Hematopoietic multipotent progenitor cell (in vitro differentiated cells): ENCODE data around the gene CASZ1. TPM values are rescaled to one million over a fixed set of nuclear protein-coding genes. Genes with fewer than 3 reads are reported as not detected.

Source experiments
- DNase-seq, 3 donors: peaks; one replicate each; pipeline ENCODE4 v3.0.0-alpha.2; 2011 to 2015; ENCODE audit warnings: low read depth in 2 of 3, low spot score in 2 of 3
- total RNA-seq: library from RNA; depleted of rRNA; stranded (reverse); fragments of >200 nt; gene quantifications from one replicate; pipeline ENCODE4 v1.2.3, GENCODE V29; 2012

CASZ1 gene
- total RNA-seq, 1 donor, result 6.2 TPM

- no peak for DNase-seq
Observed at GRCh38 chr1:10615932-10616671, 180.3 kb downstream of the CASZ1 start.

GRCh38 chr1:10615332-10615731 lies 181.1 kb downstream of the CASZ1 start:
- no peak for DNase-seq

GRCh38 chr1:10614377-10615225 lies 181.8 kb downstream of the CASZ1 start:
- no peak for DNase-seq

GRCh38 chr1:10613861-10614260 lies 182.6 kb downstream of the CASZ1 start:
- no peak for DNase-seq

- DNase-seq, result no peak
Observed at GRCh38 chr1:10613340-10613739, 183.1 kb downstream of the CASZ1 start.

GRCh38 chr1:10612436-10613160 lies 183.8 kb downstream of the CASZ1 start:
- no peak for DNase-seq

- DNase-seq, result no peak
Observed at GRCh38 chr1:10610901-10611600, 185.4 kb downstream of the CASZ1 start.

DNA sequence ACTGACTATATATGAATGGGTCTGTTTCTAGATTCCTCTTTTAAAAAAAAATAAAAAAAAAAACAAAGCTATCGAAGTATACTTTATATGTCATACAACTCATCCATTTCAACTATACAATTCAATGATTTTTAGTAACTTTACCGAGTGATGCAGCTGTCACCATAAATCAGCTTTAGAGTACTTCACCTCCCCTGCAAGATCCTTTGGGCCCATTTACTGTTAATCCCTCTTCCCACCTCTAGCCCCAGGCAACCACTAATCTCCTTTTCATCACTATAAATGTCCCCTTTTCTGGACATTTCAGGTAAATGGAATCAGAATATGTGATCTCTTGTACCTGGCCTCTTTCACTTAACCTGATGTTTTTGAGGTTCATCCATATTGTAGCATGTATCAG lies 187.8 kb downstream of the CASZ1 start:
- no peak for DNase-seq

DNA sequence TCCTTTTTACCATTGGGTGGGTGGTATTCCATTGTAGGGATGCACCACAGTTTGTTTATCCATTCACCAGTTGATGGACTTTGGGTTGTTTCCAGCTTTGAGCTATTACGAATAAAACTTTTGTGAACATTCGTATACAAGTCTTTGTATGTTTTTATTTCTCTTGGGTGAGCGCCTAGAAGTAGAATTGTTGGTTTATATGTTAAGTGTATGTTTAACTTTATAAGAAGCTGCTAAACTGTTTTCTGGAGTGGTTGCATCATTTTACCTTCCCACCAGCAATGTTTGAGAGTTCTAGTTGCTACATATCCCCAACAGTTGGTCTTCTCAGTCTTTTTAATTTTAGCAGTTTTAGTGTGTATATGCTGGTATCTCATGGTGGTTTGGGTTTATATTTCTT lies 189.2 kb downstream of the CASZ1 start:
- no peak for DNase-seq

- no peak for DNase-seq
Observed at GRCh38 chr1:10606064-10606463, 190.4 kb downstream of the CASZ1 start.

DNA sequence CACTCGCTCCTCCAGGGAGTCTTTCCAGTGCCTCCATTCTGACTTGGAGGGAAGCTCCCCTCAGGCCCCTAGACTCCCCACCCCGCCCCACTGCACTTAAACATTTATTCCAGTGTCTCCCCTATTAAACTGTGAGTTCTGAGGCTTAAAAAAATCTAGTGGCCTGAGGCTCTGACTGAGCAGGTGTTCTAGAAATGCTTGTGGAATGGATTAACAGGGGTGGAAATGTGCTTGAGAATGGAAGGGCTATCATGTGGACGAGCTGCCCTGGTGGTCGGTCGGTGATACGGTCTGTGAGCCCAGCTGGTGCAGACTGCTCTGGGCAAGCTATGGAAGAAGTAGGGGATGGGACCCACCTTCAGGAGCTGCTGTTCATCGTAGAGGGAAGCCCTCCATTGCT lies 191.5 kb downstream of the CASZ1 start:
- no peak for DNase-seq

GRCh38 chr1:10602936-10603335 lies 193.5 kb downstream of the CASZ1 start:
- DNase-seq, result no peak

GRCh38 chr1:10601342-10602070 lies 194.9 kb downstream of the CASZ1 start:
- no peak for DNase-seq

DNA sequence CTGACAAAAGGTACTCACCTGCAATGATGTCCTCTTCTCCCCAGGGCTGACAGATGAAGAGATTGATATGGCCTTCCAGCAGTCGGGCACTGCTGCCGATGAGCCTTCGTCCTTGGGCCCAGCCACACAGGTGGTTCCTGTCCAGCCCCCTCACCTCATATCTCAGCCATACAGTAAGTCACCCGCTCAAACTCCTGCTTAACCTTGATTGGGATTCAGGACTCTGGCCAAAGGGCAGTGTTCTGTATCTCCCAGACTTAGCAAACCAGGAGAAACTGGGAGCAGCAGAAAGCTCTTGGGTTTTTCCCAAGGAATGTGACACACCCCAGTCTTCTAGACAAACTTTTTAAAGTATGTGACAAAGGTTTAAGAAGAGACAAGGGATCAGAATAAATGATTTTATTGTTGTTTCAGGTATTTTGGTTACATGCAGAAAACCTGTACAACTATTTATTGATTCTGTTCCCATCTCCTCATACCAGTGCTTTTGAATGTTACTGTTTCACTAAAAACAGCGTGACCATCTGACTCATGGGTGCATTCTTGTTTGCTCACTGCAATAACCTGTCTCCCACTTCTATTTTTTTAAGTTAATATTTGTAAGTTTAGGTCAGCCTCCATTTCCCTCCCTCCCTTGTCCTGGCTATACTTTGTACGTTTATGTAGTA lies 197.1 kb downstream of the CASZ1 start:
- no peak for DNase-seq

GRCh38 chr1:10598389-10598702 lies 198.1 kb downstream of the CASZ1 start:
- DNase-seq, result no peak

- DNase-seq, result no peak
Observed at GRCh38 chr1:10597492-10598388, 198.7 kb downstream of the CASZ1 start.

- no peak for DNase-seq
Observed at GRCh38 chr1:10596780-10597179, 199.7 kb downstream of the CASZ1 start.

GRCh38 chr1:10594595-10595223 lies 201.7 kb downstream of the CASZ1 start:
- no peak for DNase-seq
